NCI-H2227 (cell line): ENCODE measurements around the gene LITAF.
"Not testable (repeated sequence)": the region's sequence is repeated elsewhere in the genome, so short reads cannot be mapped to it uniquely, and the experiment has no call there.

Experiments
- DNase-seq: peaks from one replicate; lab custom pipeline; 2025; ENCODE audit not compliant: unreplicated experiment; lab: John Stamatoyannopoulos, UW

LITAF gene

DNA sequence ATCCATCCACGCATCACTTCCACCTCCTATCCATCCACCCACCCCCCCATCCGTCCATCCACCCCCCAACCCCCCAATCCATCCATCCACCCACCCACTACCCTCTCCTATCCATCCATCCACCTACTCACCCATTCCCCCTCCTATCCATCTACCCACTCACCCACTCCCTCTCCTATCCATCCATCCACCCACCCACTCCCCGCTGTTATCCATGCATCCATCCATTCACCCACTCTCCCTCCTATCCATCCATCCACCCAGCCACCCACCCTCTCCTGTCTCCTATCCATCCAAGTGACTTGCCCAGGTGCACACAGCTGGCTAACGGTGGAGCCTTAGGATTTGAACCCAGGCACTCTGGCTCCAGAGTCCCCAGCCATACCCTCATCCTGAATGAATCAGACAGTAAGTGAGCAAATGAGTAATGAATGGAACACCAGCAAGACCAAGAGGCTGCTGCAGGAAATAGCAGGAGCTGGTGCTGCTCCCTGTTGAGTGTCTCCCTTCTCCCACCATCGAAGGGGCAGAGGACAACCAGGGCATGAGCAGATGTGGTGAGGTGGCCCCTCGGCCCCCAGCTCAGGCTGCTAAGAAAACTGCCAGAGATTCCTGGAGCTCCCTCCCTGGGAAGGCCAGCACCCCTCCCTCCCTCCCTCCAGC is 62.5 kb downstream of the LITAF start:
- no peak for DNase-seq

DNA sequence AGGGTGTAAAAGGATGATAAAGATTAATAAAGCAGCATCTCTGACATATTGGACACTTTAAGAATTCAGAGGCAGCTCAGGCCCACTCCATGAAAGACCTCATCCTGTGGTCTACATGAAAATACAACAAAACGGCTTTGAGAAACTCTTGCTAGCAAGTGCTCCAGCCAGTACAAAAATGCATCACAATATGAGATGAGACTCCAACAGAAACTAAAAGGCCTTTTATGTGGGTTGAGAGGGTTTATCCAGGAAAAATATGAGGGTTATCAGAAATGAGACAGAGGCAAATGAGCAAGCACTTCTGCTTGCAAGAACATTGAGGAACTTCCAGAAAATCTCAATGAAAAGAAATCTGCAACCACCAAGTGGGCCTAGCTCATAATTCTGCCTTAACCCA is 65.7 kb downstream of the LITAF start:
- no peak for DNase-seq

DNA sequence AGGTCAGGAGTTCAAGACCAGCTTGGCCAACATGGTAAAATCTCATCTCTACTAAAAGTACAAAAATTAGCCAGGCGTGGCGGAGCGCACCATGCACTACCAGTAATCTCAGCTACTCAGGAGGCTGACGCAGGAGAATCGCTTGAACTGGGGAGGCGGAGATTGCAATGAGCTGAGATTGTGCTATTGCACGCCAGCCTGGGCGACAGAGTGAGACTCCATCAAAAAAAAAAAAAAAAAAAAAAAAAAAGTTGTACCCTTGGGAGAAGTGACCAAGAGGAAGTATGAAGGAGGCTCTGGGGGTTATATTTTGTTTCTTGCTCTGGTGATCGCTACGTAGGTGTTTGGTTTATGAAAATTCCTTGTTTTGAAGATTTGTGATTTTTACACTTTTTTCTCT is 66.3 kb downstream of the LITAF start:
- no peak for DNase-seq

DNA sequence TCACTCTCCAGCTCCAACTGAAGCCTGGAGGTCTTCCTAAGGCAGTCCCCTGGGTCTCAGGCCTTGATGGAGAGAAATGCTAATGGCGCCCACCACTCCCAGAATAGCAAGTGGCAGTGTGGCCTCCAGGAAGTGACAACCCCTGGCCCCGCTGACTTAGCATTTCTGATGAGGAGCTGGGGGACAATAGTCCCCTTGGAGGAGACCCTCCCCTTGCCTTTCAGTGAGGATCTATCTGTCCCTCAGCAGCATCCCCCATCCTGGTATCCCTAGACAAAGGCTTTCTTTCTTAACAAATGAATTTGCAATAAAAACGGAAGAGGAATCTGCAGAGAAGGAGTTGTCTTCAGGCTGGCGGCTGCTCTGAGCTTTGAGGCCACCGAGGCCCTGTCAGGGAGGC is 68.8 kb downstream of the LITAF start:
- no peak for DNase-seq

DNA sequence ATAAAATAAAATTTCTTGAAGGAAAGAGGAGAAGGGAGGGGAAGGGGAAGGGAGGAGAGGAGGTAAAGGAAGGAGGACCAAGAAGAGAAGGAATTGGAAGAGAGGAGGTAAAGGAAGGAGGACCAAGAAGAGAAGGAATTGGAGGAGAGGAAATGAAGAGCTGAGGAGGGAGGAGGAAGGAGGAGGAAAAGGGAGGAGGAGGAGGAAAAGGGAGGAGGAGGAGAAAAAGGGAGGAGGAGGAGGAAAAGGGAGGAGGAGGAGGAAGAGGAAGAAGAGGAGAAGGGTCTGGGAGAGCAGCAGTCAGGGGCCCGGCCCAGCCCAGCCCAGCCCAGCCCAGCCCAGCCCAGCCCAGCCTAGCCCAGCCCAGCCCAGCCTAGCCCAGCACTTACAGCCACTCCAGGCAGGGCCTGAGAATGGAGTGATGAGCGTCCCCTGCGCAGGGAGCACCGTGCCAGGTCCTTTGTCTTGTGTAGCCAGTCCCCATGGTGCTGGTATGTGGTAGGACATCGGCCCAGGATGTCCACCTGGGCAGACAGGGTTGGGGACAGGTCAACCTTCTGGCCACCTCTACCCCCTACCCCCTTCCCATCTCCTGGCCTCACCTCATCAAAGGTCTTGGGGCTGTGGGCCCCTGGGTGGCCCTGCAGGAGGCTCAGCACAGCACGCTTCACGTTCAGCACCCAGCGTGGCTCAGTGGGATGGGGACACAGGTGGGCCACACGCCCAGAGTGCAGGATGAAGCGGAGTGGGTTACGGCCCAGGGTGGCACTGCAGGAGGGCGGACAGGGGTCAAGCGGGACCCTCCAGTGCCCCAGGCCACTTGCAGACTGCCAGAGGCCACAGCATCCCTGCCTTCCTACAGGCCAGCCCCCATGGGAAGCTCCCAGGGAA is 70.9 kb downstream of the LITAF start:
- DNase-seq: no peak

DNA sequence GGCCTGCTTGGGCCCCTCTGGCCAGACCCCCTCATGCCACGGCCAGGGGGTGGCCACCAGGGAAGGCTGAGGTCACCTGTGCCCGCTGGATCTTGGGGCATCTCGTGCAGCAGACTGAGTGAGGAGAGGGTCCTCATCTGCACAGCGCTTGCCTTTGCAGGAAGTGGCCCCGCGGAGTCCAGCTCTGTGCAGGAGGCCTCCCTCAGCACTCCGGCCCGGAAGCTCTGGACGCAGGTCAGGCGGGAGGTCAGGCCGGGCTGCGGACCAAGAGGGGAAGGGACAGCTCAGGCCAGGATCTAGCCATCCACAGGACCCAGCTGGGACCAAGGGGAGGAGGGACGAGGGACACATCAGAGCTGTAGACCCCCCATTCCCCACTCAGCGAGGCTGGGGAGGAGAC is 72.4 kb downstream of the LITAF start:
- DNase-seq: no peak

DNA sequence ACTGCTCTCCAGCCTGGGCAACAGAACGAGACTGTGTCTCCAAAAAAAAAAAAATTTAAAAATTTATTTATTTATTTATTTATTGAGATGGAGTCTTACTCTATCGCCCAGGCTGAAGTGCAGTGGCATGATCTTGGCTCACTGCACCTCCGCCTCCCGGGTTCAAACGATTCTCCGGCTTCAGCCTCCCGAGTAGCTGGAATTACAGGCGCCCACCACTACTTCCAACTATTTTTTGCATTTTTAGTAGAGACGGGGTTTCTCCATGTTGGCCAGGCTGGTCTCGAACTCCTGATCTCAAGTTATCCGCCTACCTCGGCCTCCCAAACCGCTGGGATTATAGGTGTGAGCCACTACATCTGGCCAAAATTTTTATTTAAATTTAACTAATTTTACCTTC is 73.4 kb downstream of the LITAF start:
- not testable (repeated sequence) for DNase-seq

DNA sequence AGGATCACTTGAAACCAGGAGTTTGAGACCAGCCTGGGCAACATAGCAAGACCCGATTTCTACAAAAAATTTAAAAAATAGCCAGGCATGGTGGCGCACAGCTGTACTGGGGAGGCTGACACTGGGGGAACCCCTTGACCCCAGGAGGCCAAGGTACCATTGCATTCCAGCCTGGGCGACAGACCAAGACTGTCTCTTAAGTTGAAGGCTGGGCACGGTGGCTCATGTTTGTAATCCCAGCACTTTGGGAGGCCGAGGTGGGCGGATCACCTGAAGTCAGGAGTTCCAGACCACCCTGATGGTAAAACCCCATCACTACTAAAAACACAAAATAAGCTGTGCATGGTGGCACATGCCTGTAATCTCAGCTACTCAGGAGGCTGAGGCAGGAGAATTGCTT is 74.9 kb downstream of the LITAF start:
- no peak for DNase-seq

DNA sequence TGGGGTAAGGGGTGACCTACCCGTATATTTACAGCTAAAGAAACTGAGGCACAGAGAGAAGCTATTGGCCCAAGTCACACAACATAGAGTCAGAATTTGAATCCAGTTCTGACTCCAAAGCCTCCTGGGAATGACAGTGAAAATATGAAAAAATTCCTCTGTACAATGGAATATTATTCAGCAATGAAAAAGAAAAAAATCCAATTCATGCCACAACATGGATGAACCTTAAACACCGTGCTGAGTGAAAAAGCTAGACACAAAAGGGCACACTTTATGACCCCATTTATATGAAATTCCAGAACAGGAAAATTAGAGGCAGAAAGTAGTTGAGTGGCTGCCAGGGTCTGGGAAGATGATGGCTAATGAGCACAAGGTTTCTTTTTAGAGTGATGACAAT is 75.4 kb downstream of the LITAF start:
- DNase-seq: no peak

DNA sequence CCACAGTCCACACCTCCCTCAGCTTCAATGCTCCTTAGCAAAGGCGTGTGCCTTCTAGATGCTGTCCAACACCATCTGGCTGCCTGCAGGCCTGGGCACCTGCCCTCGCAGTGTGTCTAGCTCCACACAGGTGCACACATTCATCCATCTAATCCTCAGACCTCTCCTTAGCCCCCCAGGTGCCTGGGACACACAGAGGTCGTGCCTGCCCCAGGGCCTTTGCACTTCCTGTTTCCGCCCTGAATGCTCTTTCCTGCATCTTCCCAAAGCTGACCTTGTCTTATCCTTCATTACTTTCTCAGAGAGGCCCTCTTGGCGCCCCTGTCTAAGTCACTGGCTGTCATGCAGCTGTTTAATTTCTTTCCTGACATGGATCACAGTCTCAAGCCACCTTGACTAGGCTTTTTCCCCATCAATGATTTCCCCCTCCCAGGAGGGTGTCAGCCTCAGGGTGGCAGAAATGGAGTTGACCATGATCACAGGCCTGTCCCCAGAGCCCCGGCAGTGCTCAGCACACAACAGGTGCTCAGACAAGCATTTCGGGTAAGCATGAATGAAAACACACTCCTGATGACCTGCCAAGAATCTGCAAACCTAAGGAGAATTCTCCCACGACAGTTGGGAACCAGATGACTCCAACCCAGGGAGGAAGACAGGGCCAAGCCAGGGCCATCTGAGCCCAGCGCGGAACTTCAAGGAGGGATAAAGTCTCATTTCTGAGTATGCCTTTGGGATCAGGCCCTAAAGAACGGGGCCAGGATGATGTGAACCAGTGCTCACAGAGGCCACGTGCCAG is 76.3 kb downstream of the LITAF start:
- no peak for DNase-seq

DNA sequence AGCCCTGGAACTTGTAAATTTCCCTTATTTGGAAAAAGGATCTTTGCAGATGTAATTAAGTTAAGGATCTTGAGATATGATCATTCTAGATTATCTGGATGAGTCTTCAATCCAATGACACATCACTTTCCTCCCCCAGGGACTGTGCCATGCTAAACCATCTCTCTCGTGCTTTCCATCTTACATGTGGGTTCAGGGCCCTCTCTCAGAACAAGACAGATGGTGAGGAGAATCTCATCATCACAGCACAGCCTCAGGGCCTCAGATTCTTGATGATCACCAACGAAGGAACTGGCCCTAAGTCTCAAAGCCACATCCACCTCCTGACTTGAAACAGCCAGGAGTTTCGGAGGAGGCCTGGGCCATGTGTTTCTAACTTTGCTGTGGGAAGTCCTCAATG is 78.7 kb downstream of the LITAF start:
- no peak for DNase-seq

DNA sequence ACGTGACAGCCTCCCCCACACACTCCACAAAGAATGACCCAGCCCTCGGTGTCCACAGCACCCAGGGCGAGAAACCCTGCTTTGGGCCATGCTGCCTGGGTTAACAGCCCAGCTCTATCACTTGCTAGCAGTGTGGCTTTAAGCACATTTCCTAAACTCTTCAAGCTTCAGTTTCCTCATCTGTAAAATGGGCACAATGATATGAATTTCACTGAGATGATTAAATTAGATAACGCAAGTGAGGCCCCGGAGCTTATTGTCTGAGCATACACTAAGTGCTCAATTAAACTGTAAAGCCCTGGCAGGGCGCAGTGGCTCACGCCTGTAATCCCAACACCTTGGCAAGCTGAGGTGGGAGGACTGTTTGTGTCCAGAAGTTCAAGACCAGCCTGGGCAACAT is 79.4 kb downstream of the LITAF start:
- no peak for DNase-seq

DNA sequence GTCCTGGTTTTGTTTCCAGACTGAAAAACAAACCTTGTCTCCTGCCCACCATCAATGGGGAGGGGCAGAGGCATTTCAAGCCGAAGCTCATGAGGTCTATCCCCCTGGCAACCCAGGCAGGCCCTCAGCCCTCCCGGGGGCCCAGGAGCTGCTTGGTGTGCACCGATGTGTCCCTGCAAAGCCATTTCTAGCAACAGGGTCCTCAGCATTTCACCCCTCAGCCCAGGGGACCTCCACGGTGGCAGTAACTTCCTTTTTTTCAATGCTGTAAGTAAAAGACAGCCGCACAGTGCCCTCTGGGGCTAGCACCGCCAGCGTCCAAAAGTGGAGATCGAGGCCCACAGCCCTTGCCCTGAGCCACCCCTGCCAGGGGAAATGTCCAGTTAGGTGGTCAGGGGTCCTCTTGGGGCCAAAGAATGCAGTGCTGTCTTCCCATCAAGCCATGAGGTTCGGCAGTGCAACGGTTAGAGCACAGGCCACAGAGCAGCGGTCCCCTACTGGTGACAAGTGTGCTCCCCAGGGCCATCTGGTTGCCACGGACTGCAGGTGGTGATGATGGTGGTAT is 79.9 kb downstream of the LITAF start:
- no peak for DNase-seq

DNA sequence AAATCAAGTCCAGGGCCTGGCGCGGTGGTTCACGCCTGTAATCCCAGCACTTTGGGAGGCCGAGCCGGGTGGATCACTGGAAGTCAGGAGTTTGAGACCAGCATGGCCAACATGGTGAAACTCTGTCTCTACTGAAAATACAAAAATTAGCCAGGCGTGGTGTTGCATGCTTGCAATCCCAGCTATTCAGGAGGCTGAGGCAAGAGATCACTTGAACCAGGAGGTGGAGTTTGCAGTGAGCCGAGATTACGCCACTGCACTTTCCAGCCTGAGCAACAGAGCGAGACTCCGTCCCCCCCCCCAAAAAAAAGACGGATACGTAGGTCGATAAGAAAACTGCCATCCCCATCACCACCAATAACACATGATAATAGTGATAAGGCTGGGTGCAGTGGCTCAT is 82.5 kb downstream of the LITAF start:
- not testable (repeated sequence) for DNase-seq

DNA sequence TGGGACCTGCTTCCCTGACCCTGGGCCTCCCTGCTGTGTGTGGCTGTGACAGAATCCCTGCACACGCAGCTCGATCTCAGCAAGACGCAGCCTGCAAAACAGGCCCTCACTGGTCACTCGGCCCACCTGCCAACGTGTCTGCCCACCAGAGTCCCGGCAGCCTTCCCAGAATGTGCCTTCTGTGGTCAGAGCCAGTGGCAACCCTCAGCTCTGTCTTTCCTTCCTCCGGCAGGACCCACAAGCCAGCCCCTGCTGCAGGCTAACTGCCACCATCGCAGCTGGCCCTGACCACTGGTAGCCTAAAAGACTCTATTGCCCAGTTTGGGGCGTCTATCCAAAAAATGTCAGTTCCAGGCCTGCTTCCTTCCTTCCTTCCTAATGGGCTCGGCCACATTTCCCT is 83.2 kb downstream of the LITAF start:
- DNase-seq: no peak

DNA sequence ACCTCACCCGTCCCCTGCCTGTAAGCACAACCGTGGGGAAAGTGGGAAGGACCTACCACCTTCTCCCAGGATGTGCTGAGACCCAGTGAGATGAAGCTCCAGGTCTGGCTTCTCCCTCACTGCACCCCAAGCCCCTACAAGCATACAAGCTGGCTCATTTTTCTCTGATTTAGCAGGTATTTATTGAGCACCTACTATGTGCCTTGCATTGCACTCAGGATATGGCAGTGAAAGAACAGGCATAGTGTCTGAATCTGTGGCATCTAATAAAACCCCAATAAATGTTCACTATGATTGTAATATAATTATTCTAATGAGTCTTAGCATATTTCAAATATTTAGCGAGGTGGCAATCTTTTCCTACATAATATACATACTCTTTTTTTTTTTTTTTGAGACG is 84.5 kb downstream of the LITAF start:
- DNase-seq: no peak

DNA sequence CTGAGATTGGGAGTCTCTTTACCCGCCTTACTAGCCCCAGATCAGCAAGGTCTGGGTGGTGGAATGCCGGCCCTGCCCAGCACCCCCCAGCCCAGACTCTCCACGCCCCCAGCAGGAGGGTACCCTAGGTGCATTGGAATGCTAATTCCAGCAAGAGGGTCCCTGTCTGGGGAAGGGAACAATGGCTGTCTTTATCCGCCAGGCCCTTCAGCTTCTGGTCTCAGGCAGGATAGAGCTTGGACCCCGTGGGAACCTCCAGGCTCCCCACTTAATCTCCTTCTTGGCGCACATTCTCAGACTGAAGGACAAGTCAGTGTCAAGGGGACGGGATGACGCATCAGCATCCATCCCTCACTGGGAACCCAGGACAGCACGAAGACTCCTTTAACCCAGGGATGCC is 85.1 kb downstream of the LITAF start:
- DNase-seq: no peak

DNA sequence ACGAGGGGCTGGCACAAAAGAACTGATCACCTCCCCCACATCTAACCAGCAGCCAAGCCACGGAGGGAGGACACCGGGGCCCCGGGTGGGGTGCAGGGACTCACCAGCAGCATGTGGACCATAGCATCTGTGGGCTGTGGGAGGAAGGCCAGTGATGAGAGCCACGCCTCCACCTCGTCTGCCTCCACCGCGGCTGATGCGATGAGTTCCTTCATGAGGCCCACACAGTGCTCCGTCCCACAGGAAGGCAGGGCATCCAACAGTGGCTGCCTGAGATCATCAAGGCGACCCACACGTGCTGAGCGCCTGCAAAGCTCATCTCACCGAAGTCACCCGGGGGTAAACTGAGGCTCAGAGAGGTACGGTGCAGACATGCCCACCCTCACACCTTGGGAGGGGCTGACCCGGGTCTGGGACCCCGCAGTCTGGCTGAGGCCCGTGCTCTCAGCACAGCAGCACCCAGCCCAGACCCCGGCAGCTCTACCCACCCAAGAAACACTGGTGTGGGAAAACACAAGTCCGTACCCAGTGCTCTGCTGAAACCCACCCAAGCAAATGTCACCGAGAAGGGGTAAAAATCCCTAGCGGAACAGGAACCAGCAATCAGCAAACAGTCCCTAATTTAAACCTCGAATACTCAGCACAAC is 85.9 kb downstream of the LITAF start:
- DNase-seq: no peak

DNA sequence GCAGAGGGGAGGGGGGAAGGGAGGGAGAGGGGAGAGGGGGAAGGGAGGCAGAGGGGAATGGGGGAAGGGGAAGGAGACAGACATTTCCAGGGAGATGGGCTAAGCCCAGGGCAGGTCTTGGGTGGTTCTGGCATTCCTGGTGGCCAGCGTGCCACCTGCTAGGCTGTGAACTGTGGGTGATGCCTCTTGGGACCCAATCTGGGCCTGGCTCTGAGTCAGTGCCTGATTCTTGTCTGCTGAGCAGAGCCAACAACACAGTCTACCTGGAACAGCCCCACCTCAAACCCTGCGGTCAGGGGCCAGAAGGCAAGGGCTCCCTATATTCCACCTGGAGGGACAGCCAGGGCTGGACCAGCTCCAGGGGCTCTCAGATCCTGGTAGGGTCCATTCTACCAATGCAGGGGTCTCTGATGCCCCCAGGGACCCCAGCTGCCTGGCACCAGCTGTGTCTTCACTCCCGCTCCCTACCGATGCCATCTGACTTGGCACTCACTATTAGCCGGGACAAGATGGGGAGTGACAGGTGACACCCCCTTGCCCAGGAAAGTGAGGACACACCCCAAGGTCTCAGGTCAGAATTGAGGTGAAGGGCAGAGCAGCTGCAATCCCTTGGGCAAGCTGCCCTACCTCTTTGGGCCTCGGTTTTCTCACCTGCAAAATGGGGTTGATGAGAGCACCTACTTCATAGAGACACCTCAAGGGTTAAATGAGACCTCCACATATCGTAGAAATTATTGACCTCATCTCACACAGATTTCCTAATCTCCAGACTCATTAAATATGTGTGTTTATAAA is 87.2 kb downstream of the LITAF start:
- no peak for DNase-seq

DNA sequence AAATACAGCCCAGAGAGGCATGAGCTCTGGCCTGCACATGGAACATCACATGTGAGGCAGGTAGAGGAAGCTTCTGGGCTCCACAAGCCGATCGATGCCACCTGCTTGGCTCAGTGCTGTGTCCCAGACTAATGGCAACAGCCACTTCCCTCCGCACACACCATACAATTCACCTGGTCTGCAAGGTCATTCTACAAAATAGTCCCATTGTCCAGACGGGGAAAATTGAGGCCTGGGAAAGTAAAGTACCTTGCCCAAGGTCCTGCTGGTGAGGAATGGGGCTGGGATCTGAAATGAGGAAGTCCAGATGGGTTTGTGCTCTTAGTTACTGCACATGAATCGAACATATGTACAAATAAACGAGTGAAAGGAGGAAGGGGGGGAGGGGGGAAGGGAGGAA is 88.0 kb downstream of the LITAF start:
- no peak for DNase-seq
